Lower leg skin (tissue), 3 donors: ENCODE data around the gene SPARC.

Source experiments
- POLR2A ChIP-seq, 2 donors: fragments of 450-650 bp; IDR thresholded peaks; one replicate each; pipeline ENCODE4 v1.6.1; 2016 to 2017; ENCODE audit warnings: antibody characterized with exemption in 2 of 2, mild to moderate bottlenecking in 1 of 2, moderate library complexity in 1 of 2
- TF ChIP-seq, protein P1 (sequence below), 3 donors: fragments of 450-650 bp; IDR thresholded peaks; one replicate each; pipeline ENCODE4 v1.5.1; 2016; ENCODE audit warnings: antibody characterized with exemption in 3 of 3, mild to moderate bottlenecking in 3 of 3, moderate library complexity in 2 of 3

DNA sequence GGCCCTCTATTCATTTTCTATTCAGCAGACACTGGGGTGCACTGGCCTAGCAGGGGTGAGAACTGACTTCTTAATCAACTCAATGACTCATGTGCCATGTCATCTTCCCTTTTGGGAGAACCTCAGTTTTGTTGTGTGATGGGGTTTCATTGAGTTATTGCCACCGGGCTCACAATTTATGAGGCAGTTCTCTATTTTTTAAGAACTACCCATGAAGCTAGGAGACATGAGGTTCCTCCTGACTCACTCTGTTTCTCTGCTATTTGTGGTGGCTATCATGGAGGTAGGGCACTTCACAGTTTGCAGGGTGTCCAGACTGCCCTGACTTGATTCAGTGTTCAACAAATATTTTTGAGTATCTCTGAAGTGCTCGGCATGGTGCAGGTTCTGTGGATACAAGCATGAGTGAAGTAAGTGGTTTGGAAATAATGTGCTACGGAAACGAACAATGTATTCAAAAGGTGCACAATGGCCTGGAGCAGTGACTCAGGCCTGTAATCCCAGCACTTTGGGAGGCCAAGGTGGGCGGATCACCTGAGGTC, 39.3 kb downstream of the SPARC start:
- TF ChIP-seq, protein P1, sequence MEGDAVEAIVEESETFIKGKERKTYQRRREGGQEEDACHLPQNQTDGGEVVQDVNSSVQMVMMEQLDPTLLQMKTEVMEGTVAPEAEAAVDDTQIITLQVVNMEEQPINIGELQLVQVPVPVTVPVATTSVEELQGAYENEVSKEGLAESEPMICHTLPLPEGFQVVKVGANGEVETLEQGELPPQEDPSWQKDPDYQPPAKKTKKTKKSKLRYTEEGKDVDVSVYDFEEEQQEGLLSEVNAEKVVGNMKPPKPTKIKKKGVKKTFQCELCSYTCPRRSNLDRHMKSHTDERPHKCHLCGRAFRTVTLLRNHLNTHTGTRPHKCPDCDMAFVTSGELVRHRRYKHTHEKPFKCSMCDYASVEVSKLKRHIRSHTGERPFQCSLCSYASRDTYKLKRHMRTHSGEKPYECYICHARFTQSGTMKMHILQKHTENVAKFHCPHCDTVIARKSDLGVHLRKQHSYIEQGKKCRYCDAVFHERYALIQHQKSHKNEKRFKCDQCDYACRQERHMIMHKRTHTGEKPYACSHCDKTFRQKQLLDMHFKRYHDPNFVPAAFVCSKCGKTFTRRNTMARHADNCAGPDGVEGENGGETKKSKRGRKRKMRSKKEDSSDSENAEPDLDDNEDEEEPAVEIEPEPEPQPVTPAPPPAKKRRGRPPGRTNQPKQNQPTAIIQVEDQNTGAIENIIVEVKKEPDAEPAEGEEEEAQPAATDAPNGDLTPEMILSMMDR (IDR thresholded peaks at IDR 0.05), result no peak
- TF ChIP-seq POLR2A (IDR thresholded peaks at IDR 0.05), result no peak
